Nephron (organoid): Measurements from ENCODE around the gene FOXO3.

ENCODE experiments used
- H3K27ac Mint-ChIP-seq, 3 experiments: 2 replicates each; pipeline ENCODE4 v1.8.0; 2020; ENCODE audit warnings: mixed read lengths in 3 of 3, mild to moderate bottlenecking in 2 of 3, moderate library complexity in 1 of 3
- H3K27me3 Mint-ChIP-seq: 2 replicates; pipeline ENCODE4 v1.8.0; 2021; ENCODE audit warnings: low read depth, mild to moderate bottlenecking, moderate library complexity, mixed read lengths
- H3K36me3 Mint-ChIP-seq: 2 replicates; pipeline ENCODE4 v1.8.0; 2020; ENCODE audit warnings: low read depth, mixed read lengths
- H3K4me1 Mint-ChIP-seq: 2 replicates; pipeline ENCODE4 v1.8.0; 2020; ENCODE audit warnings: mixed read lengths
- H3K4me3 Mint-ChIP-seq, 3 experiments: 2 replicates each; pipeline ENCODE4 v1.8.0; 2020; ENCODE audit warnings: mild to moderate bottlenecking in 3 of 3, mixed read lengths in 3 of 3, moderate library complexity in 2 of 3
- H3K9me3 Mint-ChIP-seq: 2 replicates; pipeline ENCODE4 v1.8.0; 2020; ENCODE audit warnings: mixed read lengths
- TF ChIP-seq, protein P1 (sequence below), 3 experiments: fragments of 200-600 bp; sonication (generic); IDR thresholded peaks; one replicate each; pipeline ENCODE4 v1.5.0; 2021; ENCODE audit warnings: antibody characterized with exemption in 3 of 3; ENCODE audit not compliant: unreplicated experiment in 3 of 3

Gene FOXO3

DNA sequence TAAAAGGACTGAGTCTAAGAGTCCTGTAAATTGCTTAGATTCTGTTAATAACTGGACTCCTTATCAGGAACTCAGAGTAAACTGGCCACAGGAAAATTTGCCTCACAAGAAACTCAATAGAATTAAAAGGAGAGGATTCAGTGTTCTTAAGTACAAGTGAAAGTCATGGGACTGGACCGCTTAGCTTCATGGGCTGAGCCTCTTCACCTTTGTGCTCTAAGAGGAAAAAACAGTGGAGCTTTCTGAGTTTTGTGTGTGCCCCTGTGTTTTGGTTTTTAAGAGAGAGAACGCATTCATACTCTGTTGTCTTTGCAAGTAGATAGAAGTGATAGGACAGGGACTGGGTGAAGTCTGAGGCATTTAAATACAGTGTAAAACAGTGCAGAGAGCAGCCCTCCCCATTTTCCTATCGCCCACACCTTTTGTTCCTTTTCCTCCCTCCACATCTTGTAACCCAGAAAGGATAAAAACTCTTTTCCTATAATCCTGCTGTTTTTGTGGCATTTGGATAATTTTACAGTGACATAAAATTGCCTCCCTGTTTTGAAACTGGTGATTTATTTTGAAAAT, 49.6 kb downstream of the FOXO3 start:
- Mint-ChIP-seq H3K27ac (peak overlapping the region in 2 of 3 experiments; percentile 61 to 70), H3K9me3 (peaks cover 9% of the 10 kb centered on the region), H3K36me3 (peaks cover 23% of the 10 kb centered on the region), H3K4me1 (peaks cover 59% of the 10 kb centered on the region), H3K27me3 (no peaks in the 10 kb centered on the region), H3K4me3 (no peak overlapping the region)
- TF ChIP-seq, protein P1, sequence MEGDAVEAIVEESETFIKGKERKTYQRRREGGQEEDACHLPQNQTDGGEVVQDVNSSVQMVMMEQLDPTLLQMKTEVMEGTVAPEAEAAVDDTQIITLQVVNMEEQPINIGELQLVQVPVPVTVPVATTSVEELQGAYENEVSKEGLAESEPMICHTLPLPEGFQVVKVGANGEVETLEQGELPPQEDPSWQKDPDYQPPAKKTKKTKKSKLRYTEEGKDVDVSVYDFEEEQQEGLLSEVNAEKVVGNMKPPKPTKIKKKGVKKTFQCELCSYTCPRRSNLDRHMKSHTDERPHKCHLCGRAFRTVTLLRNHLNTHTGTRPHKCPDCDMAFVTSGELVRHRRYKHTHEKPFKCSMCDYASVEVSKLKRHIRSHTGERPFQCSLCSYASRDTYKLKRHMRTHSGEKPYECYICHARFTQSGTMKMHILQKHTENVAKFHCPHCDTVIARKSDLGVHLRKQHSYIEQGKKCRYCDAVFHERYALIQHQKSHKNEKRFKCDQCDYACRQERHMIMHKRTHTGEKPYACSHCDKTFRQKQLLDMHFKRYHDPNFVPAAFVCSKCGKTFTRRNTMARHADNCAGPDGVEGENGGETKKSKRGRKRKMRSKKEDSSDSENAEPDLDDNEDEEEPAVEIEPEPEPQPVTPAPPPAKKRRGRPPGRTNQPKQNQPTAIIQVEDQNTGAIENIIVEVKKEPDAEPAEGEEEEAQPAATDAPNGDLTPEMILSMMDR (IDR thresholded peaks at IDR 0.05; ENCODE audit: unreplicated experiment in 3 of 3): no peak

DNA sequence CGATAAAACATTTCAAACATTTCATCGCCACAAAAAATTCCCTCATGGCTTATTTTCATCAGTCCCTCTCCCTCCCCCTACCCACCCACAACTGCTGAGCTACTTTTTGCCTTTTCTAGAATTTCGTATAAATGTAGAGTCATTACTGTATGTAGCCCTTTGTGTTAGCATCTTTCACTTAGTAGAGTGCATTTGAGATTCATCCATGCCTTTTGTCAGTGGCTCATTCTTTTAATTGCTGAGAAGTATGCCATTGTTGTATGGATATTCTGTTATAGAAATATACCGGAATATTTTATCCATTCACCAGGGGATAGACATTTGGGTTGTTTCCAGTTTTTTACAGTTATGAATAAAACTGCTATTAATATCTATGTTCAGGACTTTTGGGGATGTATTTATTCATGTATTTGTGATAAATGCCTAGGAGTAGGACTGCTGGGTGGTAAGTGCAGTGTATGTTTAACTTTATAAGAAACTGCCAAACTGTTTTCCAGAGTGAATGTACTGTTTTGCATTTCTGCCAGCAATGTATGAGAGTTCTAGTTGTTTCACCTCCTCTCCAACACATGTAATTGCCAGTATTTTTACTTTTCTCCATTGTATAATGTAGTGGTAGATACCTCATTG, 50.4 kb downstream of the FOXO3 start:
- TF ChIP-seq, protein P1 (IDR thresholded peaks at IDR 0.05; ENCODE audit: unreplicated experiment in 3 of 3): no peak
- Mint-ChIP-seq H3K4me1 (peaks cover 51% of the 10 kb centered on the region), H3K4me3 (no peak overlapping the region), H3K36me3 (peaks cover 23% of the 10 kb centered on the region), H3K9me3 (peaks cover 9% of the 10 kb centered on the region), H3K27ac (peak overlapping the region in 2 of 3 experiments; percentile 53 to 70), H3K27me3 (no peaks in the 10 kb centered on the region)

DNA sequence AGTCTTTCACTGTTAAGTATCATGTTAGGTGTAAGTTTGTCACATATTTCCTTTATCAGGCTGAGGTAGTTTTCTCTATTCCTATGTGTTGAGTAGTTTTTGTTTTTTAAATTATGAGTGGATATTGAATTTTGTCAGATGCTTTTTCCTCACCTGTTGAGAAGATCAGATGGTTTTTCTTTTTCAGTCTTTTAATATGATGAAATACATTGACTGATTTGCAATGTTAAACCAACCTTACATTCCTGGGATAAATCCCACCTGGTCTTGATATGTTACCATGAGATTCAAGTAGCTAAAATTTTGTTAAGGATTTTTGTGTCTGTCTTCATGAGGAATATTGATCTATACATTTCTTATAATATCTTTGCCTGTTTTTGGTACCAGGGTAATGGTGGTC, 52.1 kb downstream of the FOXO3 start:
- peaks cover 42% of the 10 kb centered on the region for H3K4me1 Mint-ChIP-seq

DNA sequence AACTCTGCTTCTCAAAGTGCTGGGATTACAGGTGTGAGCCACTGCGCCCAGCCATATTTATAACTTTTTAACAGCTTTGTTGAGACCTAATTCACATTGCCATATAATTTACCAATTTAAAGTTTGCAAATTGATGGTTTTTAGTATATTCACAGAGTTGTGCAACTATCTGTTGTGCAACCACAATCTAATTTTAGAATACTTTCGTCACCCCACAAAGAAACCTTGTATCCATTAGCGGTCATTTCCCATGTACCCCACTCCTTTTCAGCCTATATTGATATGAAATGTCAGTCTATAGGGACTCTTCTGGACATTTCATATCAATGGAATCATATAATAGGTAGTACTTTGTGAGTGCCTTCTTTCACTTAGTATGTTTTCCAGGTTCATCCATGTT, 55.8 kb downstream of the FOXO3 start:
- Mint-ChIP-seq H3K27me3 (no peaks in the 10 kb centered on the region), H3K4me3 (no peak overlapping the region), H3K9me3 (peaks cover 7% of the 10 kb centered on the region), H3K4me1 (peaks cover 43% of the 10 kb centered on the region), H3K27ac (no peak overlapping the region), H3K36me3 (peaks cover 17% of the 10 kb centered on the region)
- TF ChIP-seq, protein P1 (IDR thresholded peaks at IDR 0.05; ENCODE audit: unreplicated experiment in 3 of 3): no peak

More for the DNA sequence above, 52.1 kb downstream of the FOXO3 start:
- Mint-ChIP-seq H3K9me3 (peaks cover 9% of the 10 kb centered on the region), H3K36me3 (peaks cover 23% of the 10 kb centered on the region), H3K27ac (no peak overlapping the region), H3K27me3 (no peaks in the 10 kb centered on the region), H3K4me3 (no peak overlapping the region)
- TF ChIP-seq, protein P1 (IDR thresholded peaks at IDR 0.05; ENCODE audit: unreplicated experiment in 3 of 3): no peak

DNA sequence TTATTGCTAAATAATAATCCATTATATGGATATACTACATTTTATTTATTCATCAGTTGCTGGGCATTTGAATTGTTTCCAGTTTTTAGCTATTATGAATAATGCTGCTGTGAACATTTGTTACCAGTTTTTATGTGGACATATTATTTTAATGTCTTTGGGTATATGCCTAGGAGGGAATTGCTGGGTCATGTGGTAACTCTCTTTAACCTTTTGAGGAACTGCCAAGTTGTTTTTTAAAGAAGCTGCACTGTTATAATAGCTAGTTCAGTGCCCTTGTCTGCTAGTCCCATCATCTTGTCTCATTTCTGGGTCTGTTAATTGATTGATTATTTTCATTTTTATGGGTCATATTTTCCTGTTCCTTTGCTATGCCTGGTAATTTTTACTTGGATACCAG, 56.3 kb downstream of the FOXO3 start:
- Mint-ChIP-seq H3K4me3 (no peak overlapping the region), H3K27me3 (no peaks in the 10 kb centered on the region), H3K9me3 (peaks cover 7% of the 10 kb centered on the region), H3K36me3 (peaks cover 15% of the 10 kb centered on the region), H3K4me1 (peaks cover 48% of the 10 kb centered on the region), H3K27ac (no peak overlapping the region)
- TF ChIP-seq, protein P1 (IDR thresholded peaks at IDR 0.05; ENCODE audit: unreplicated experiment in 3 of 3): no peak
